ENCODE data around the gene GFI1.

- TF ChIP-seq EZH2phosphoT487 (IDR thresholded peaks at IDR 0.05; ENCODE audit: insufficient read depth, low read depth) (no peak), EZH2 (IDR thresholded peaks at IDR 0.05; ENCODE audit: insufficient read depth, poor library complexity, severe bottlenecking) (no peak)
Measured at GRCh38 chr1:92504291-92505014, 17.7 kb upstream of the GFI1 start.

All from GM23248 (cell line).